CD8-positive, alpha-beta memory T cell (primary cell): ENCODE results near the gene TUBA4B. TPM values are rescaled to one million over a fixed set of nuclear protein-coding genes. Genes with fewer than 3 reads are reported as not detected.

Experiments used
- CTCF ChIA-PET: fragments of 350-600 bp; sonication (Branson Sonifier 250); formaldehyde crosslinking; loops from one replicate; lab custom pipeline; 2021; ENCODE audit warnings: antibody characterized with exemption; lab: Charles Lee
- POLR2A ChIA-PET: fragments of 350-600 bp; sonication (Branson Sonifier 250); formaldehyde crosslinking; loops from one replicate; lab custom pipeline; 2021; ENCODE audit warnings: antibody characterized with exemption; lab: Charles Lee
- DNase-seq, 5 donors: peaks; one replicate each; pipeline versions ENCODE4 v3.0.0 to v3.0.0-alpha.2; 2020 to 2022; ENCODE audit warnings: mixed read lengths in 1 of 5
- H3K27ac ChIP-seq: one replicate; pipeline ENCODE4 v1.7.0; 2013; ENCODE audit warnings: low read depth, mild to moderate bottlenecking, low read length, moderate library complexity
- H3K27me3 ChIP-seq: 2 replicates; pipeline ENCODE4 v1.7.0; 2013; ENCODE audit warnings: low read length, mild to moderate bottlenecking; ENCODE audit not compliant: insufficient read depth, poor library complexity, severe bottlenecking
- H3K36me3 ChIP-seq: 2 replicates; pipeline ENCODE4 v1.7.0; 2013; ENCODE audit warnings: mild to moderate bottlenecking, low read length, moderate library complexity; ENCODE audit not compliant: insufficient read depth
- H3K4me1 ChIP-seq: 2 replicates; pipeline ENCODE4 v1.7.0; 2013; ENCODE audit warnings: mild to moderate bottlenecking, low read length, moderate library complexity; ENCODE audit not compliant: insufficient read depth
- H3K4me3 ChIP-seq: 2 replicates; pipeline ENCODE4 v1.7.0; 2013; ENCODE audit warnings: mild to moderate bottlenecking, low read length
- H3K9me3 ChIP-seq: 2 replicates; pipeline ENCODE4 v1.7.0; 2013; ENCODE audit warnings: mild to moderate bottlenecking, low read length
- H3K27ac Mint-ChIP-seq, 8 donors: one replicate each; pipeline ENCODE4 v1.8.0; 2020 to 2021; ENCODE audit warnings: mixed read lengths in 8 of 8, mild to moderate bottlenecking in 6 of 8, inconsistent platforms in 3 of 8, moderate library complexity in 3 of 8
- H3K27me3 Mint-ChIP-seq, 2 donors: one replicate each; pipeline ENCODE4 v1.8.0; 2020 to 2021; ENCODE audit warnings: mixed read lengths in 2 of 2, mild to moderate bottlenecking in 1 of 2, moderate library complexity in 1 of 2
- H3K36me3 Mint-ChIP-seq, 3 donors: one replicate each; pipeline ENCODE4 v1.8.0; 2020 to 2021; ENCODE audit warnings: mixed read lengths in 3 of 3, inconsistent platforms in 1 of 3, mild to moderate bottlenecking in 1 of 3
- H3K4me1 Mint-ChIP-seq, 3 donors: one replicate each; pipeline ENCODE4 v1.8.0; 2020 to 2021; ENCODE audit warnings: mixed read lengths in 3 of 3, inconsistent platforms in 1 of 3, mild to moderate bottlenecking in 1 of 3
- H3K4me3 Mint-ChIP-seq, 7 donors: one replicate each; pipeline ENCODE4 v1.8.0; 2020 to 2021; ENCODE audit warnings: mixed read lengths in 7 of 7, mild to moderate bottlenecking in 6 of 7, moderate library complexity in 4 of 7, inconsistent platforms in 2 of 7
- H3K9me3 Mint-ChIP-seq, 5 donors: one replicate each; pipeline ENCODE4 v1.8.0; 2020 to 2022; ENCODE audit warnings: mixed read lengths in 5 of 5, mild to moderate bottlenecking in 3 of 5, moderate library complexity in 2 of 5, inconsistent platforms in 1 of 5
- polyA plus RNA-seq: library from polyadenylated mRNA; unstranded; fragments of 300-500 nt; fragmentation: Illumina TruSeq; gene quantifications from one replicate; pipeline ENCODE4 v1.2.3, GENCODE V29; 2021
- total RNA-seq, 2 experiments: library from RNA; stranded (reverse); gene quantifications; one replicate each; pipeline ENCODE4 v1.2.3, GENCODE V29; 2021

The TUBA4B gene
- total and polyA plus RNA-seq, 3 experiments from 2014 or later = not detected

DNA sequence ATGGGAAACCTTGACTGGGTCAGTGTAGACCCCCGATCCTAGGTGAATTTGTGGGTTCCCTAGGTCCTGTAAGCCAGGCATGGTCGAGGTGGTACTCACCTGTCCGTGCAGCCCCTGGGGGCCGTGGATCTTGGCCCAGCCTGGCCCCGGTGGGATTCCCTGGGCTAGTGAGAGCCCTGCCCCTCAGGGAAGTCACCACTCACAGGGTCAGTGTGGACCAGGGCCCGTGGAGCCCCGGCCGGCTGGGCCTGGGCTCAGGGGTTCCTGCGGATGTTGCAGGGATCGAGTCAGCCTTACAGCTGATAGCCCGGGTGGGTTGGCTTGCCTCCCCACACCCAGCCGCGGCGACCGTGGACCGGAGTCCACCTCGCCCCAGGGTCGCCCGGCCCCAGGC, 24.1 kb upstream of the TUBA4B start:
- Mint-ChIP-seq H3K9me3 (no peaks in the 10 kb centered on the region), H3K27ac (peak overlapping the region; percentile 61 to 96 (median 84)), H3K36me3 (peaks cover 0 to 75% (median 8%) of the 10 kb centered on the region in 3 donors), H3K4me1 (peaks cover 40 to 73% (median 54%) of the 10 kb centered on the region in 3 donors), H3K4me3 (peak overlapping the region; percentile 80 to 100 (median 97)), H3K27me3 (no peaks in the 10 kb centered on the region)
- H3K4me3 ChIP-seq = peak overlapping the region; percentile 93
- ChIA-PET CTCF (interaction anchor here (0.8 to 7.6 kb wide), 10 partner anchors 11 to 70 kb away, joined by 3 to 51 read pairs (median 6); partner anchors contain the start of genes NHEJ1, TUBA4A and TUBA4B), POLR2A (interaction anchor here (0.9 to 4.5 kb wide), 11 partner anchors 10 to 69 kb away, joined by 4 to 164 read pairs (median 11); partner anchors contain the start of genes ABCB6, CNPPD1, DNAJB2 and GLB1L)
- no peak for DNase-seq
- H3K4me1 ChIP-seq = peaks cover 44% of the 10 kb centered on the region
- no peaks in the 10 kb centered on the region for H3K27me3 ChIP-seq
- peaks cover 49% of the 10 kb centered on the region for H3K36me3 ChIP-seq
- no peaks in the 10 kb centered on the region for H3K9me3 ChIP-seq
- H3K27ac ChIP-seq = peak overlapping the region; percentile 96

DNA sequence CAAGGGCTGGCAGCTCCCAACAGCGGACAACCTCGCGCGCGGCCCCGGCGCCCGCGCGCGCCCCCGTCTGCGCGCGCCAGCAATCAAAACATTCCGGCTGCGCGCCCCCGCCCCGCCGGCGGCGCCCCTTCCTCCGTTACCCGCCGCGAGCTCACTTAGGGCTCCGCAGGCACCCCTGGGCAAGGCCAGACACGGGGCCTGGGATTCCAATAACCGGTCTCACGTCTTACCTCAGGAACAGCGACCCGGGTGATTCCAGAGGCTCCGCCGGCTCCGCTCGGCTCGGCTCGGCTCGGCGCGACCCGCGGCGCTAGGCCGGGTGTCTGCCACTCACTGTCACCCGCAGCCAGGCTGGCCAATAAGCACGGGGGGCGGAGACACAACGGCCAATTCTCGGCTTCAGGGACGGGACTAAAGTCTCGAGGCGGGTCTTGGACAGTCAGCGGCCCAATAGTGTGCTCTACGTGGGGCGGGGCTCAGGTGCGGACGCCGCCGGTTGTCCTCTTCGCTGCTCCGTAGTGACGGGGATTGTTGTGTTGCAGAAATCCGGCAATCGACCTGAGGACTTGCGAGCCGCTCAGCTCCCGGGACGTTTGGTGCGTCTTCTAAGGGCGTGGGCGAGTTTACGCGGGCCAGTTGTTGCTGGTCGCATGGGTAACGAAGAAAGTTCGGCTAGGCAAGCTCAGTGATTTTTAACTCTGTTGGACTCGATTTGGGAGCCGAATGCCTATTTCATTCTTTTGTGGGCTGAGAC, 23.6 kb upstream of the TUBA4B start, which contains the start of the genes ANKZF1 and ATG9A:
Gene ANKZF1 (plus strand): TSS at position 502 of the 754 bp plus-strand sequence. CDS start 452 bp downstream, outside the sequence.
Gene ATG9A (minus strand): TSS at position 332 of the 754 bp plus-strand sequence. CDS start 1,612 bp downstream, outside the sequence.
- Mint-ChIP-seq H3K9me3 (no peaks in the 10 kb centered on the region), H3K36me3 (peaks cover 0 to 75% (median 11%) of the 10 kb centered on the region in 3 donors), H3K4me3 (peak within 1 kb of the TSS; percentile 92 to 100 (median 98)), H3K4me1 (peaks cover 42 to 79% (median 54%) of the 10 kb centered on the region in 3 donors), H3K27ac (peak within 1 kb of the TSS; percentile 94 to 100 (median 98)), H3K27me3 (no peaks in the 10 kb centered on the region)
- Histone ChIP-seq H3K9me3 (no peaks in the 10 kb centered on the region), H3K27ac (peak within 1 kb of the TSS; percentile 96), H3K4me1 (peaks cover 44% of the 10 kb centered on the region), H3K27me3 (no peaks in the 10 kb centered on the region), H3K36me3 (peaks cover 49% of the 10 kb centered on the region), H3K4me3 (peak within 1 kb of the TSS; percentile 93)
- peak; percentile 96 to 99 (median 98) for DNase-seq
- ChIA-PET POLR2A (interaction anchor here (0.7 to 4.5 kb wide), 15 partner anchors 10 to 158 kb away, joined by 3 to 164 read pairs (median 6); partner anchors contain the start of genes ABCB6, CNPPD1, DNAJB2 and DNPEP), CTCF (interaction anchor here (0.8 to 7.6 kb wide), 12 partner anchors 9 to 70 kb away, joined by 3 to 51 read pairs (median 5); partner anchors contain the start of genes DNAJB2, NHEJ1, TUBA4A and TUBA4B)

DNA sequence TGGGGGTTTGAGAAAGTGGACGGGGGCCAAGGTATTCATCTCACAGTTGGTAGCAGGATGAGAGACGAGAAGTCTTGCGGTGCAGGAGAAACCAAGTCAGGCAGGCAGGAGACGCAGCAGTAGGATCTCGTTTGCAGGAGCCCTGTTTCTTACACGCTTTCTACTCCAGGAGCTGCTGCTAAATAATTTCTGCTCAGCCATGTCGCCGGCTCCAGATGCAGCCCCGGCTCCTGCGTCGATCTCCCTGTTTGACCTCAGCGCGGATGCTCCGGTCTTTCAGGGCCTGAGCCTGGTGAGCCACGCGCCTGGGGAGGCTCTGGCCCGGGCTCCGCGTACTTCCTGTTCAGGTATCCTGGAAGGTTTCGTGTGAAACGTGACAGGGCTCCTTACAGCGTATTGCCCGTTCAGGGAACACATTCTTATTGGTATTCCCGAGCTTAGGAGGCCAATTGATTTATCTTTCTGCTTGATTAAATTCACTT, 22.9 kb upstream of the TUBA4B start:
- Histone ChIP-seq H3K4me3 (peak overlapping the region; percentile 93), H3K27ac (peak overlapping the region; percentile 96), H3K4me1 (peaks cover 44% of the 10 kb centered on the region), H3K27me3 (no peaks in the 10 kb centered on the region), H3K36me3 (peaks cover 49% of the 10 kb centered on the region), H3K9me3 (no peaks in the 10 kb centered on the region)
- Mint-ChIP-seq H3K27ac (peak overlapping the region; percentile 94 to 100 (median 98)), H3K9me3 (no peaks in the 10 kb centered on the region), H3K4me1 (peaks cover 45 to 77% (median 54%) of the 10 kb centered on the region in 3 donors), H3K4me3 (peak overlapping the region; percentile 92 to 100 (median 98)), H3K36me3 (peaks cover 0 to 75% (median 10%) of the 10 kb centered on the region in 3 donors), H3K27me3 (no peaks in the 10 kb centered on the region)
- POLR2A ChIA-PET = interaction anchor here (0.7 to 4.5 kb wide), 14 partner anchors 9 to 157 kb away, joined by 3 to 164 read pairs (median 6); partner anchors contain the start of genes ABCB6, CNPPD1, DNAJB2 and DNPEP
- CTCF ChIA-PET = interaction anchor here (0.9 to 7.6 kb wide), 11 partner anchors 9 to 69 kb away, joined by 3 to 51 read pairs (median 5); partner anchors contain the start of genes DNAJB2, GLB1L, STK16 and TUBA4A
- peak in 2 of 5 donors; percentile 36 to 39 for DNase-seq

DNA sequence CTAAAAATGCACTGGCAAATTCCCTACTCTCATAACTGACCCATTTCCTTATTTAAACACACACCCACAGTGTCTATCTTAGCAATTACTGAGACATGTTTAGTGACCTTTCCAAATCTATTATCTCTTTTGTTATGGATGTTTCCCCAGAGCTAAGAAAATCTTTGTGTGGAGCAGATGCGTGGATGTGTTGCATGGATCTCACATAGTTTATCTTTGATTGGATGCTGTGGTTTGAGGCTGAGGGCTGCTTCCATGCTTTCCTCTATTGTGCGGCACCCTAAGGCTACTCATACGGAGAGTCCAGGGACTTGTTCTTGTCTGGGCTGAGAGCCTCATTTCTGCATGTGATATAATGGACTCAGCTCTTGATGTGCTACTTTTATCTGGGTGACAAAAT, 18.7 kb upstream of the TUBA4B start:
- H3K9me3 Mint-ChIP-seq = no peaks in the 10 kb centered on the region
- H3K9me3 ChIP-seq = no peaks in the 10 kb centered on the region
- no peaks in the 10 kb centered on the region for H3K27me3 ChIP-seq
- no peak overlapping the region for H3K27ac ChIP-seq
- H3K4me3 ChIP-seq = no peak overlapping the region
- no peaks in the 10 kb centered on the region for H3K27me3 Mint-ChIP-seq
- H3K36me3 Mint-ChIP-seq = peaks cover 3 to 82% (median 17%) of the 10 kb centered on the region in 3 donors
- H3K4me3 Mint-ChIP-seq = peak overlapping the region in 1 of 7 donors; percentile 69
- peak overlapping the region in 3 of 8 donors; percentile 29 to 66 (median 61) for H3K27ac Mint-ChIP-seq
- ChIA-PET POLR2A (no interaction called here), CTCF (interaction anchor here (0.7 kb wide), 1 partner anchor 43 kb away, joined by 3 read pairs; no protein-coding TSS in a partner anchor)
- no peak for DNase-seq
- peaks cover 65% of the 10 kb centered on the region for H3K36me3 ChIP-seq
- H3K4me1 ChIP-seq = peaks cover 21% of the 10 kb centered on the region
- H3K4me1 Mint-ChIP-seq = peaks cover 24 to 50% (median 31%) of the 10 kb centered on the region in 3 donors

DNA sequence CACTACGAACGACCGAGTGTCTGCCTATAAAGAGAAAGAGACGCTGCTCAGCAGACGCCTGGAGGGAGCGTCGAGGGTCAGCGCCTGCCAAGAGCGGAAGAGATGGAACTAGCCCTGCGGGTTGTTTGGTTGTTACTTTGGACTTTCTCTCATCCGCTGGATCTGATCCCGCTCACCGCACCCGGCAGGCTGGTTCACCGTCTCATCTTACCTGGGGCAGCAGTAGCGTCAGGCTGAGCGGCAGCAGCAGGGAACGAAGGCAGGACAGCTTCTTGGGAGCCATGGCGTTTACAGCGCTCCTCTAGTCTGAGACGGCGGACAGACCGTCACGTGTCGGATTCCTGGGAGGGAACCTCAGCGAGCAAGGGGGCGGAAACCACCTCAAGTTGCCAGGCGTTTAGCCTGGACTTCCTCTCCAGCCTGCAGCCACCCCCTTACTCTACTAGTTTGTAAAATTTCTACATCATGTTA, 9.7 kb upstream of the TUBA4B start:
- peaks cover 35 to 46% (median 35%) of the 10 kb centered on the region in 3 donors for H3K4me1 Mint-ChIP-seq
- CTCF ChIA-PET = interaction anchor here (3.1 kb wide), 1 partner anchor 51 kb away, joined by 35 read pairs; no protein-coding TSS in a partner anchor
- POLR2A ChIA-PET = interaction anchor here (11.9 kb wide), 1 partner anchor 13 kb away, joined by 164 read pairs; the partner anchor contains the start of genes ANKZF1 and ATG9A
- H3K36me3 Mint-ChIP-seq = peaks cover 0 to 15% (median 1%) of the 10 kb centered on the region in 3 donors
- H3K27me3 Mint-ChIP-seq = peaks cover 0 to 6% of the 10 kb centered on the region in 2 donors
- no peaks in the 10 kb centered on the region for H3K9me3 ChIP-seq
- H3K4me3 ChIP-seq = no peak overlapping the region
- peaks cover 4% of the 10 kb centered on the region for H3K36me3 ChIP-seq
- H3K4me1 ChIP-seq = peaks cover 37% of the 10 kb centered on the region
- no peak for DNase-seq
- peak overlapping the region in 3 of 7 donors; percentile 50 to 76 (median 71) for H3K4me3 Mint-ChIP-seq
- no peaks in the 10 kb centered on the region for H3K27me3 ChIP-seq
- H3K9me3 Mint-ChIP-seq = peaks cover 0 to 2% (median 0%) of the 10 kb centered on the region in 5 donors
- H3K27ac ChIP-seq = no peak overlapping the region
- peak overlapping the region in 7 of 8 donors; percentile 14 to 66 (median 46) for H3K27ac Mint-ChIP-seq

DNA sequence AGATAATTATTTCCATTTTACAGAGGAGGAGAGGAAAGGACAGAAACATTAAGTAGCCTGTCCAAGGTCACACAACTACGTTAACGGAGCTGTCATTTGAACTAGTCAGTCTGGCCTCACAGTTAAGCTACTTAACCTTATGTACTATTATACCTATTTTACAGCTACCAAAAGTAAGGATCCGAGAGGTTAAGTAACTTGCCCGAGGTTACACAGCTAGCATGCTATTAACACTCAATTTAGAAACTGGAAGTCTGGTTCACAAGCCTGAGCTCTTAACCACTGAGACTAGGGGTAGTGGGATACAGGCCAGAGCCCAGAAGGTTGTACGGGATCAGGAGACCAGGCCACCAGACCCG, 8.3 kb upstream of the TUBA4B start:
- ChIA-PET POLR2A (interaction anchor here (0.5 to 11.9 kb wide), 9 partner anchors 10 to 143 kb away, joined by 3 to 164 read pairs (median 8); partner anchors contain the start of genes ABCB6, ANKZF1, ATG9A and CNPPD1), CTCF (interaction anchor here (0.7 to 3.1 kb wide), 16 partner anchors 10 to 85 kb away, joined by 3 to 35 read pairs (median 4); partner anchors contain the start of genes DNAJB2 and TUBA4A)
- Mint-ChIP-seq H3K27me3 (peaks cover 0 to 6% of the 10 kb centered on the region in 2 donors), H3K27ac (peak overlapping the region; percentile 91 to 98 (median 98)), H3K36me3 (peaks cover 0 to 25% (median 5%) of the 10 kb centered on the region in 3 donors), H3K4me1 (peaks cover 49 to 61% (median 49%) of the 10 kb centered on the region in 3 donors), H3K9me3 (peaks cover 0 to 2% (median 0%) of the 10 kb centered on the region in 5 donors), H3K4me3 (peak overlapping the region; percentile 84 to 99 (median 91))
- DNase-seq = no peak
- Histone ChIP-seq H3K9me3 (no peaks in the 10 kb centered on the region), H3K4me1 (peaks cover 51% of the 10 kb centered on the region), H3K27ac (peak overlapping the region; percentile 93), H3K4me3 (peak overlapping the region; percentile 86), H3K36me3 (peaks cover 12% of the 10 kb centered on the region), H3K27me3 (no peaks in the 10 kb centered on the region)
